Endothelial cell of umbilical vein (primary cell): ENCODE results near the gene ADRA2C. TPM values are rescaled to one million over a fixed set of nuclear protein-coding genes. Genes with fewer than 3 reads are reported as not detected.

Experiments used
- BruUV-seq: library from RNA; stranded (reverse); fragments of 400-500 nt; replicated peaks from 2 replicates; lab custom pipeline; 2021; lab: Mats Ljungman, UMichigan
- CTCF ChIA-PET: fragments of 300-600, 350-600 bp; sonication (Branson Sonifier 250); formaldehyde crosslinking; loops from one replicate; lab custom pipeline; 2021; ENCODE audit warnings: antibody characterized with exemption, inconsistent platforms; lab: Charles Lee
- POLR2A ChIA-PET: fragments of 300-600, 350-600 bp; sonication (Branson Sonifier 250); formaldehyde crosslinking; loops from one replicate; lab custom pipeline; 2021; ENCODE audit warnings: antibody characterized with exemption, inconsistent platforms; lab: Charles Lee
- DNase-seq: peaks from one replicate; pipeline ENCODE4 v3.0.0-alpha.2; 2011; ENCODE audit warnings: low read depth, low spot score
- FAIRE-seq: peaks from 2 replicates; lab custom pipeline; 2011; peaks lifted over from hg19 to GRCh38; lab: Jason Lieb, UNC
- H2AFZ ChIP-seq: 2 replicates; pipeline ENCODE4 v1.6.0; 2012; ENCODE audit warnings: low read depth, low read length, control low read depth, inconsistent platforms
- H3K27ac ChIP-seq: 2 replicates; pipeline ENCODE4 v1.5.1; 2011; ENCODE audit warnings: low read depth, mild to moderate bottlenecking, control low read depth, low read length, moderate library complexity; ENCODE audit not compliant: insufficient read depth
- H3K27me3 ChIP-seq, 2 experiments: 2 replicates each; pipeline versions ENCODE4 v1.6.0 to v1.6.1; 2011; ENCODE audit warnings: low read length in 2 of 2, mixed read lengths in 1 of 2; ENCODE audit not compliant: control insufficient read depth in 2 of 2, insufficient read depth in 2 of 2
- H3K36me3 ChIP-seq, 2 experiments: 2 replicates in 1 of 2; 3 replicates in 1 of 2; pipeline ENCODE4 v1.5.1; 2011; ENCODE audit warnings: low read length in 2 of 2, mild to moderate bottlenecking in 1 of 2, moderate library complexity in 1 of 2; ENCODE audit not compliant: control insufficient read depth in 2 of 2, insufficient read depth in 2 of 2; ENCODE audit errors: extremely low read depth in 1 of 2
- H3K4me1 ChIP-seq: 3 replicates; pipeline ENCODE4 v1.5.1; 2011; ENCODE audit warnings: mild to moderate bottlenecking, low read length; ENCODE audit not compliant: control insufficient read depth, insufficient read depth; ENCODE audit errors: extremely low read depth
- H3K4me2 ChIP-seq: 2 replicates; pipeline ENCODE4 v1.6.1; 2011; ENCODE audit warnings: low read length, control low read depth, mixed read lengths; ENCODE audit not compliant: insufficient read depth
- H3K4me3 ChIP-seq, 3 experiments: fragments of 200-600 bp in 1 of 3; sonication (generic), shearing (Covaris generic) in 1 of 3; replicated peaks in 1 of 3; 2 replicates each; pipeline ENCODE4 v1.5.1; 2011 to 2016; ENCODE audit warnings: control low read depth in 3 of 3, low read length in 3 of 3, mild to moderate bottlenecking in 2 of 3, inconsistent platforms in 1 of 3, low read depth in 1 of 3, moderate library complexity in 1 of 3; ENCODE audit not compliant: insufficient read depth in 1 of 3
- H3K79me2 ChIP-seq: 2 replicates; pipeline ENCODE4 v1.6.0; 2012; ENCODE audit warnings: low read length, inconsistent platforms; ENCODE audit not compliant: control insufficient read depth, insufficient read depth
- H3K9ac ChIP-seq: replicated peaks from 2 replicates; pipeline ENCODE3; 2011; ENCODE audit warnings: low read length, control low read depth; ENCODE audit not compliant: insufficient read depth; ENCODE audit errors: extremely low read depth
- H3K9me1 ChIP-seq: replicated peaks from 3 replicates; pipeline ENCODE4 v1.6.0; 2011; ENCODE audit warnings: mild to moderate bottlenecking, low read length; ENCODE audit not compliant: control insufficient read depth, insufficient read depth; ENCODE audit errors: extremely low read depth
- H3K9me3 ChIP-seq: replicated peaks from 2 replicates; pipeline ENCODE4 v1.5.1; 2012; ENCODE audit warnings: low read length, inconsistent platforms; ENCODE audit not compliant: control insufficient read depth, insufficient read depth
- H4K20me1 ChIP-seq: replicated peaks from 2 replicates; pipeline ENCODE3; 2011; ENCODE audit warnings: mild to moderate bottlenecking, low read length; ENCODE audit not compliant: control insufficient read depth, insufficient read depth; ENCODE audit errors: extremely low read depth
- EZH2 ChIP-seq: IDR thresholded peaks from 2 replicates; pipeline ENCODE4 v1.6.1; 2012; ENCODE audit warnings: borderline replicate concordance, low read depth, mild to moderate bottlenecking, moderate library complexity, low read length, inconsistent platforms; ENCODE audit not compliant: severe bottlenecking
- FOS ChIP-seq: IDR thresholded peaks from 2 replicates; pipeline ENCODE4 v1.6.1; 2011; ENCODE audit warnings: mild to moderate bottlenecking, low read length, moderate library complexity, borderline replicate concordance; ENCODE audit not compliant: insufficient read depth
- GATA2 ChIP-seq: IDR thresholded peaks from 2 replicates; pipeline ENCODE4 v1.7.0; 2011; ENCODE audit warnings: low read depth, mild to moderate bottlenecking, moderate library complexity, mixed read lengths, low read length; ENCODE audit not compliant: insufficient read length, insufficient read depth
- JUN ChIP-seq: IDR thresholded peaks from 2 replicates; pipeline ENCODE4 v1.6.1; 2011; ENCODE audit warnings: borderline replicate concordance, low read depth; ENCODE audit not compliant: insufficient read length, insufficient read depth
- MYC ChIP-seq: IDR thresholded peaks from one replicate; pipeline ENCODE4 v1.6.1; 2011; ENCODE audit warnings: mild to moderate bottlenecking, low read depth, low read length
- POLR2A ChIP-seq: IDR thresholded peaks from 2 replicates; pipeline ENCODE4 v1.6.1; 2012; ENCODE audit warnings: low read depth, mild to moderate bottlenecking, control low read depth, low read length
- POLR2AphosphoS5 ChIP-seq: IDR thresholded peaks from 2 replicates; pipeline ENCODE4 v1.6.1; 2012; ENCODE audit warnings: low read depth, mild to moderate bottlenecking, control low read depth, low read length, moderate library complexity; ENCODE audit not compliant: insufficient read depth
- dilution Hi-C: fragments of 300-500 bp; cut with MboI; formaldehyde crosslinking; loops from one replicate; pipeline ENCODE4 v1.15.0; 2019; ENCODE audit warnings: low sequenced_read_pairs; ENCODE audit not compliant: extremely low pct_ligation_motif_present
- intact Hi-C: fragments of 100-400 bp; cut with micrococcal nuclease; formaldehyde crosslinking; loops from one replicate; pipeline ENCODE4 v1.10.0; 2022
- polyA plus RNA-seq, 4 experiments: library from polyadenylated mRNA; depleted of rRNA in 3 of 4; stranded (reverse) in 3 of 4; unstranded in 1 of 4; fragments of >200 nt; gene quantifications; 2 replicates each; pipeline versions ENCODE4 v1.2.1 to v1.2.3, GENCODE V29; 2011 to 2012; ENCODE audit warnings: missing spikeins in 1 of 4
- total RNA-seq: library from RNA; stranded (reverse); gene quantifications from 2 replicates; pipeline ENCODE4 v1.2.3, GENCODE V29; 2021
- TF ChIP-seq, protein P1 (sequence below), 2 donors: IDR thresholded peaks; 1 replicate in 1 of 2; 2 replicates in 1 of 2; pipeline ENCODE4 v1.5.1; 2011; ENCODE audit warnings: low read length in 2 of 2, mild to moderate bottlenecking in 2 of 2, moderate library complexity in 2 of 2, control low read depth in 1 of 2, inconsistent platforms in 1 of 2, low read depth in 1 of 2; ENCODE audit not compliant: insufficient read depth in 1 of 2; ENCODE audit errors: extremely low read depth in 1 of 2
- TF ChIP-seq, protein P2 (sequence below): IDR thresholded peaks from 2 replicates; pipeline ENCODE4 v1.6.1; 2011; ENCODE audit not compliant: insufficient read depth, insufficient read length

The ADRA2C gene
- total and polyA plus RNA-seq, 2 donors (not counting 3 experiments of a cell fraction or from before 2014, with no cell fraction given) = 0.03 to 0.40 TPM

- Histone ChIP-seq H3K27me3 (no peaks in the 10 kb centered on the region), H3K9ac (no peak overlapping the region), H3K4me2 (no peak overlapping the region), H3K36me3 (no peaks in the 10 kb centered on the region), H3K4me3 (no peak overlapping the region), H3K9me3 (no peaks in the 10 kb centered on the region), H3K4me1 (no peaks in the 10 kb centered on the region), H3K9me1 (no peaks in the 10 kb centered on the region), H3K27ac (no peak overlapping the region), H4K20me1 (no peaks in the 10 kb centered on the region), H3K79me2 (no peaks in the 10 kb centered on the region), H2AFZ (no peak overlapping the region)
- intact Hi-C loops (no loop called here), dilution Hi-C loops (no loop called here)
- no peak for FAIRE-seq
- DNase-seq = no peak
- no TSS peak for BruUV-seq
- POLR2A ChIA-PET = no interaction called here
- no peak for TF ChIP-seq MYC
- TF ChIP-seq, protein P1, sequence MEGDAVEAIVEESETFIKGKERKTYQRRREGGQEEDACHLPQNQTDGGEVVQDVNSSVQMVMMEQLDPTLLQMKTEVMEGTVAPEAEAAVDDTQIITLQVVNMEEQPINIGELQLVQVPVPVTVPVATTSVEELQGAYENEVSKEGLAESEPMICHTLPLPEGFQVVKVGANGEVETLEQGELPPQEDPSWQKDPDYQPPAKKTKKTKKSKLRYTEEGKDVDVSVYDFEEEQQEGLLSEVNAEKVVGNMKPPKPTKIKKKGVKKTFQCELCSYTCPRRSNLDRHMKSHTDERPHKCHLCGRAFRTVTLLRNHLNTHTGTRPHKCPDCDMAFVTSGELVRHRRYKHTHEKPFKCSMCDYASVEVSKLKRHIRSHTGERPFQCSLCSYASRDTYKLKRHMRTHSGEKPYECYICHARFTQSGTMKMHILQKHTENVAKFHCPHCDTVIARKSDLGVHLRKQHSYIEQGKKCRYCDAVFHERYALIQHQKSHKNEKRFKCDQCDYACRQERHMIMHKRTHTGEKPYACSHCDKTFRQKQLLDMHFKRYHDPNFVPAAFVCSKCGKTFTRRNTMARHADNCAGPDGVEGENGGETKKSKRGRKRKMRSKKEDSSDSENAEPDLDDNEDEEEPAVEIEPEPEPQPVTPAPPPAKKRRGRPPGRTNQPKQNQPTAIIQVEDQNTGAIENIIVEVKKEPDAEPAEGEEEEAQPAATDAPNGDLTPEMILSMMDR (IDR thresholded peaks at IDR 0.05; ENCODE audit: extremely low read depth in 1 of 2, insufficient read depth in 1 of 2, low read depth in 1 of 2, low read length in 2 of 2) = no peak
- TF ChIP-seq EZH2 = no peak
- no peak for TF ChIP-seq POLR2A
- no peak for TF ChIP-seq JUN
- TF ChIP-seq POLR2AphosphoS5 = no peak
- no peak for TF ChIP-seq FOS
- TF ChIP-seq GATA2 = no peak
- TF ChIP-seq, protein P2, sequence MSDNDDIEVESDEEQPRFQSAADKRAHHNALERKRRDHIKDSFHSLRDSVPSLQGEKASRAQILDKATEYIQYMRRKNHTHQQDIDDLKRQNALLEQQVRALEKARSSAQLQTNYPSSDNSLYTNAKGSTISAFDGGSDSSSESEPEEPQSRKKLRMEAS = no peak
- CTCF ChIA-PET = no interaction called here
Measured at GRCh38 chr4:3790006-3790561, 23.9 kb downstream of the ADRA2C start.
